ENCODE results near the gene HERC6.

Gene HERC6

DNA sequence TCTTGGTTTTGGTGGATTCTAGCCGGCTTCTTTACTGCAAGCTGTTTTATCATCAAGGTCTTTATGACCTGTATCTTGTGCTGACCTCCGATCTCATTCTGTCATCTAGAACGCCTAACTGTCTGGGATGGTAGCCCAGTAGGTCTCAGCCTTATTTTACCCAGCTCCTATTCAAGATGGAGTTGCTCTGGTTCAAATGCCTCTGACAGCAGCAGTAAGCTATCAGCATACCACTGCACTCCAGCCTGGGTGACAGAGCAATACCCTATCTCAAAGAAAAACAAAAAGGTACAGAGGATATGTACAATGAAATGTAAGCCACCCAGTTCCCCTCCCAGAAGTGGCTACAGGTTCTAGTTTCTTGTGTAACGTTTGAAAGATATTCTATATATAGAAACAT lies 36.1 kb downstream of the HERC6 start:
- TF ChIP-seq, protein P1, sequence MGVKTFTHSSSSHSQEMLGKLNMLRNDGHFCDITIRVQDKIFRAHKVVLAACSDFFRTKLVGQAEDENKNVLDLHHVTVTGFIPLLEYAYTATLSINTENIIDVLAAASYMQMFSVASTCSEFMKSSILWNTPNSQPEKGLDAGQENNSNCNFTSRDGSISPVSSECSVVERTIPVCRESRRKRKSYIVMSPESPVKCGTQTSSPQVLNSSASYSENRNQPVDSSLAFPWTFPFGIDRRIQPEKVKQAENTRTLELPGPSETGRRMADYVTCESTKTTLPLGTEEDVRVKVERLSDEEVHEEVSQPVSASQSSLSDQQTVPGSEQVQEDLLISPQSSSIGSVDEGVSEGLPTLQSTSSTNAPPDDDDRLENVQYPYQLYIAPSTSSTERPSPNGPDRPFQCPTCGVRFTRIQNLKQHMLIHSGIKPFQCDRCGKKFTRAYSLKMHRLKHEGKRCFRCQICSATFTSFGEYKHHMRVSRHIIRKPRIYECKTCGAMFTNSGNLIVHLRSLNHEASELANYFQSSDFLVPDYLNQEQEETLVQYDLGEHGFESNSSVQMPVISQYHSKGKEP (tag by site-specific recombination; IDR thresholded peaks at IDR 0.05) = no peak
- TF ChIP-seq ZNF560 (tag by site-specific recombination; IDR thresholded peaks at IDR 0.05; ENCODE audit: borderline replicate concordance) (no peak), ZNF585B (tag by site-specific recombination; IDR thresholded peaks at IDR 0.05) (no peak)
- H3K27ac ChIP-seq (ENCODE audit: extremely low read depth, low read depth, low read length) = no peak overlapping the region
- CTCF ChIA-PET = no interaction called here

DNA sequence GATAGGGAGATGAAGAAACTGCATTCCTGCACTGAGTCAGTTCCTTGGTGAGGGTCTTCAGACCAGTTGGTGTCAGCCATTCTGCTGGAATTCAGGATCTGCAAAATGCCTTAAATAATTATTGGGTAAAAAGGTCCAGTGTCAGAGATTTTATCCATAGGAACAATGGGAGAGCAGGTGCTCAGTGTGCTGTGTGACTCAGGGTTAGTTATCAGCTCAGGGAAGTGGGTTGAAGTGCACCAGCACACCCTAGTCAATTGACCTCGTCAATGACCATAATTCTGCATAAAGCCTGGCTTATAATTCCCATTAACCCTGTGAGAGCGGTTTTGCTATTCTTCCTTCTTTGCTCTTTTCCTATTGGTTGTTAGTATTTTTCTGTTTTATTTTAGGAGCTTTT lies 37.3 kb downstream of the HERC6 start:
- H3K36me3 ChIP-seq (ENCODE audit: control insufficient read depth in 2 of 2, insufficient read depth in 1 of 2, low read length in 2 of 2) = peaks cover 0 to 9% of the 10 kb centered on the region in 2 experiments; a peak in 1 of 3 replicates
- no peak overlapping the region for H3K4me3 ChIP-seq (ENCODE audit: low read depth, low read length)
- POLR2A ChIA-PET = no interaction called here
- no peaks in the 10 kb centered on the region for H3K4me1 ChIP-seq (ENCODE audit: control insufficient read depth, insufficient read depth, low read length)
- TF ChIP-seq ZBTB7A (tag by site-specific recombination; IDR thresholded peaks at IDR 0.05; ENCODE audit: low read depth) = no peak
- TF ChIP-seq ZNF701 (tag by site-specific recombination; IDR thresholded peaks at IDR 0.05) = no peak
- TF ChIP-seq ZEB2 (tag by site-specific recombination; IDR thresholded peaks at IDR 0.05) = no peak
- no peak for TF ChIP-seq ZFP69B (tag by site-specific recombination; IDR thresholded peaks at IDR 0.05)
- no peak for TF ChIP-seq RBAK (tag by site-specific recombination; IDR thresholded peaks at IDR 0.05)
- TF ChIP-seq PRDM1 (tag by site-specific recombination; IDR thresholded peaks at IDR 0.05) = no peak
- TF ChIP-seq ZNF530 (tag by site-specific recombination; IDR thresholded peaks at IDR 0.05; ENCODE audit: low read depth) = no peak
- TF ChIP-seq, protein P2, sequence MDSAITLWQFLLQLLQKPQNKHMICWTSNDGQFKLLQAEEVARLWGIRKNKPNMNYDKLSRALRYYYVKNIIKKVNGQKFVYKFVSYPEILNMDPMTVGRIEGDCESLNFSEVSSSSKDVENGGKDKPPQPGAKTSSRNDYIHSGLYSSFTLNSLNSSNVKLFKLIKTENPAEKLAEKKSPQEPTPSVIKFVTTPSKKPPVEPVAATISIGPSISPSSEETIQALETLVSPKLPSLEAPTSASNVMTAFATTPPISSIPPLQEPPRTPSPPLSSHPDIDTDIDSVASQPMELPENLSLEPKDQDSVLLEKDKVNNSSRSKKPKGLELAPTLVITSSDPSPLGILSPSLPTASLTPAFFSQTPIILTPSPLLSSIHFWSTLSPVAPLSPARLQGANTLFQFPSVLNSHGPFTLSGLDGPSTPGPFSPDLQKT (IDR thresholded peaks at IDR 0.05; ENCODE audit: borderline replicate concordance, low read depth, low read length) = no peak
- TF ChIP-seq, protein P3, sequence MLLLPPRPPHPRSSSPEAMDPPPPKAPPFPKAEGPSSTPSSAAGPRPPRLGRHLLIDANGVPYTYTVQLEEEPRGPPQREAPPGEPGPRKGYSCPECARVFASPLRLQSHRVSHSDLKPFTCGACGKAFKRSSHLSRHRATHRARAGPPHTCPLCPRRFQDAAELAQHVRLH (tag by site-specific recombination; IDR thresholded peaks at IDR 0.05) = no peak
- no peak for TF ChIP-seq ZNF664 (tag by site-specific recombination; IDR thresholded peaks at IDR 0.05)
- TF ChIP-seq ZNF24 (tag by site-specific recombination; IDR thresholded peaks at IDR 0.05) = no peak
- TF ChIP-seq, protein P4, sequence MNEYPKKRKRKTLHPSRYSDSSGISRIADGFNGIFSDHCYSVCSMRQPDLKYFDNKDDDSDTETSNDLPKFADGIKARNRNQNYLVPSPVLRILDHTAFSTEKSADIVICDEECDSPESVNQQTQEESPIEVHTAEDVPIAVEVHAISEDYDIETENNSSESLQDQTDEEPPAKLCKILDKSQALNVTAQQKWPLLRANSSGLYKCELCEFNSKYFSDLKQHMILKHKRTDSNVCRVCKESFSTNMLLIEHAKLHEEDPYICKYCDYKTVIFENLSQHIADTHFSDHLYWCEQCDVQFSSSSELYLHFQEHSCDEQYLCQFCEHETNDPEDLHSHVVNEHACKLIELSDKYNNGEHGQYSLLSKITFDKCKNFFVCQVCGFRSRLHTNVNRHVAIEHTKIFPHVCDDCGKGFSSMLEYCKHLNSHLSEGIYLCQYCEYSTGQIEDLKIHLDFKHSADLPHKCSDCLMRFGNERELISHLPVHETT (tag by site-specific recombination; IDR thresholded peaks at IDR 0.05) = no peak
- CTCF ChIA-PET = no interaction called here
- no peaks in the 10 kb centered on the region for H3K9me3 ChIP-seq (ENCODE audit: control insufficient read depth, insufficient read depth, low read depth, low read length)
- no peak overlapping the region for H3K27ac ChIP-seq (ENCODE audit: extremely low read depth, low read depth, low read length)

More for the DNA sequence above, 36.1 kb downstream of the HERC6 start:
- Histone ChIP-seq H3K9me3 (ENCODE audit: control insufficient read depth, insufficient read depth, low read depth, low read length) (no peaks in the 10 kb centered on the region), H3K4me1 (ENCODE audit: control insufficient read depth, insufficient read depth, low read length) (no peaks in the 10 kb centered on the region), H3K36me3 (ENCODE audit: control insufficient read depth in 2 of 2, insufficient read depth in 1 of 2, low read length in 2 of 2) (peaks cover 0 to 9% of the 10 kb centered on the region in 2 experiments; a peak in 1 of 3 replicates), H3K4me3 (ENCODE audit: low read depth, low read length) (no peak overlapping the region)
- POLR2A ChIA-PET = no interaction called here

DNA sequence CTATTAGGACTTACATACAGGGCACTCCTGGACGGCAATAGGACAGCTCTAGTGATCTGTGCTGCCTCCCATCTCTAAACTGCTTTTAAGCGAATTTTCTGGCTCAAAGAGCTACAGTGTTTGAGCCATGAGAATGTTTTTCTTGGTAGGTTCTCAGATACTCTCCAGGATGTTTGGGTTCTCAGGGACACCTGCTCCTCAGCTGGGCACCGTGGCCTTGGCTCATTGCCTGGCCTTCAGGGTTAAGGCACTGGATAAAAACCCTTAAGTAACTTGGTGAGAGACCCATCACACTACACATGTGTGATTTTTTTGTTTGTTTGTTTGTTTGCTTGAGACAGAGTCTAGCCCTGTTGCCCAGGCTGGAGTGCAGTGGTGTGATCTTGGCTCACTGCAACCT lies 39.8 kb downstream of the HERC6 start:
- Histone ChIP-seq H3K36me3 (ENCODE audit: control insufficient read depth in 2 of 2, insufficient read depth in 1 of 2, low read length in 2 of 2) (peaks cover 0 to 9% of the 10 kb centered on the region in 2 experiments; a peak in 1 of 3 replicates), H3K4me3 (ENCODE audit: low read depth, low read length) (no peak overlapping the region), H3K27ac (ENCODE audit: extremely low read depth, low read depth, low read length) (no peak overlapping the region), H3K4me1 (ENCODE audit: control insufficient read depth, insufficient read depth, low read length) (no peaks in the 10 kb centered on the region), H3K9me3 (ENCODE audit: control insufficient read depth, insufficient read depth, low read depth, low read length) (no peaks in the 10 kb centered on the region)
- CTCF ChIA-PET = no interaction called here
- POLR2A ChIA-PET = no interaction called here
- TF ChIP-seq HOXC10 (CRISPR knock-in tag; IDR thresholded peaks at IDR 0.05) = no peak
- TF ChIP-seq, protein P5, sequence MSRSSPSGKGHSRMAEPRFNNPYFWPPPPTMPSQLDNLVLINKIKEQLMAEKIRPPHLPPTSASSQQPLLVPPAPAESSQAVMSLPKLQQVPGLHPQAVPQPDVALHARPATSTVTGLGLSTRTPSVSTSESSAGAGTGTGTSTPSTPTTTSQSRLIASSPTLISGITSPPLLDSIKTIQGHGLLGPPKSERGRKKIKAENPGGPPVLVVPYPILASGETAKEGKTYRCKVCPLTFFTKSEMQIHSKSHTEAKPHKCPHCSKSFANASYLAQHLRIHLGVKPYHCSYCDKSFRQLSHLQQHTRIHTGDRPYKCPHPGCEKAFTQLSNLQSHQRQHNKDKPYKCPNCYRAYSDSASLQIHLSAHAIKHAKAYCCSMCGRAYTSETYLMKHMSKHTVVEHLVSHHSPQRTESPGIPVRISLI (tag by site-specific recombination; IDR thresholded peaks at IDR 0.05) = no peak
- TF ChIP-seq GLIS2 (tag by site-specific recombination; IDR thresholded peaks at IDR 0.05) = no peak
- TF ChIP-seq, protein P6, sequence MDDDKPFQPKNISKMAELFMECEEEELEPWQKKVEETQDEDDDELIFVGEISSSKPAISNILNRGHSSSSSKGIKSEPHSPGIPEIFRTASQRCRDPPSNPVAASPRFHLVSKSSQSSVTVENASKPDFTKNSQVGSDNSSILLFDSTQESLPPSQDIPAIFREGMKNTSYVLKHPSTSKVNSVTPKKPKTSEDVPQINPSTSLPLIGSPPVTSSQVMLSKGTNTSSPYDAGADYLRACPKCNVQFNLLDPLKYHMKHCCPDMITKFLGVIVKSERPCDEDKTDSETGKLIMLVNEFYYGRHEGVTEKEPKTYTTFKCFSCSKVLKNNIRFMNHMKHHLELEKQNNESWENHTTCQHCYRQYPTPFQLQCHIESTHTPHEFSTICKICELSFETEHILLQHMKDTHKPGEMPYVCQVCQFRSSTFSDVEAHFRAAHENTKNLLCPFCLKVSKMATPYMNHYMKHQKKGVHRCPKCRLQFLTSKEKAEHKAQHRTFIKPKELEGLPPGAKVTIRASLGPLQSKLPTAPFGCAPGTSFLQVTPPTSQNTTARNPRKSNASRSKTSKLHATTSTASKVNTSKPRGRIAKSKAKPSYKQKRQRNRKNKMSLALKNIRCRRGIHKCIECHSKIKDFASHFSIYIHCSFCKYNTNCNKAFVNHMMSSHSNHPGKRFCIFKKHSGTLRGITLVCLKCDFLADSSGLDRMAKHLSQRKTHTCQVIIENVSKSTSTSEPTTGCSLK (tag by site-specific recombination; IDR thresholded peaks at IDR 0.05) = no peak
- TF ChIP-seq ZXDB (tag by site-specific recombination; IDR thresholded peaks at IDR 0.05) = no peak
- TF ChIP-seq ZNF792 (tag by site-specific recombination; IDR thresholded peaks at IDR 0.05) = no peak
- TF ChIP-seq, protein P1 (tag by site-specific recombination; IDR thresholded peaks at IDR 0.05) = no peak
- TF ChIP-seq ZNF10 (tag by site-specific recombination; IDR thresholded peaks at IDR 0.05) = no peak
- no peak for TF ChIP-seq ZNF202 (tag by site-specific recombination; IDR thresholded peaks at IDR 0.05; ENCODE audit: borderline replicate concordance)
- TF ChIP-seq ZNF366 (tag by site-specific recombination; conservative IDR thresholded peaks at IDR 0.05) = no peak

All from HEK293 (cell line).